ENCODE results near the gene ZFR. TPM values are rescaled to one million over a fixed set of nuclear protein-coding genes. Genes with fewer than 3 reads are reported as not detected.

Gene ZFR
- total RNA-seq, 2 donors from 2014 or later, result 63.7 to 70.4 TPM

Other genes starting within 250 kb of the ZFR start
- 10 to 100 TPM; 28.4 TPM for gene MTMR12, start 131.8 kb downstream of the ZFR start, total RNA-seq
- 100 to 1,000 TPM; 263 to 402 TPM for gene SUB1, start 140.8 kb upstream of the ZFR start, total RNA-seq